Ectodermal cell (in vitro differentiated cells): Measurements from ENCODE around the gene ING3.
"Not testable (repeated sequence)": the region's sequence is repeated elsewhere in the genome, so short reads cannot be mapped to it uniquely, and the experiment has no call there.

Source experiments
- H3K27ac ChIP-seq: 2 replicates; pipeline ENCODE4 v1.7.0; 2013; ENCODE audit warnings: mild to moderate bottlenecking, low read depth, low read length; ENCODE audit not compliant: insufficient read depth, poor library complexity, severe bottlenecking
- H3K27me3 ChIP-seq: 2 replicates; pipeline ENCODE4 v1.7.0; 2013; ENCODE audit warnings: mild to moderate bottlenecking, low read length; ENCODE audit not compliant: insufficient read depth, control insufficient read depth, poor library complexity, severe bottlenecking
- H3K36me3 ChIP-seq: one replicate; pipeline ENCODE4 v1.7.0; 2013; ENCODE audit warnings: low read length; ENCODE audit not compliant: control insufficient read depth, insufficient read depth
- H3K4me1 ChIP-seq: one replicate; pipeline ENCODE4 v1.7.0; 2013; ENCODE audit warnings: low read length; ENCODE audit not compliant: control insufficient read depth, insufficient read depth
- H3K4me3 ChIP-seq: 2 replicates; pipeline ENCODE4 v1.7.0; 2013; ENCODE audit warnings: low read depth, low read length, control low read depth; ENCODE audit not compliant: insufficient read depth
- H3K9me3 ChIP-seq: 2 replicates; pipeline ENCODE4 v1.7.0; 2013; ENCODE audit warnings: mild to moderate bottlenecking, low read length, moderate library complexity; ENCODE audit not compliant: control insufficient read depth
- WGBS, 2 experiments: methylation state at CpG; one replicate each; pipeline ENCODE4 v1.1.7; 2013; ENCODE audit warnings: missing lambda C conversion rate in 2 of 2; 5-methylcytosine and 5-hydroxymethylcytosine counted together

The ING3 gene

DNA sequence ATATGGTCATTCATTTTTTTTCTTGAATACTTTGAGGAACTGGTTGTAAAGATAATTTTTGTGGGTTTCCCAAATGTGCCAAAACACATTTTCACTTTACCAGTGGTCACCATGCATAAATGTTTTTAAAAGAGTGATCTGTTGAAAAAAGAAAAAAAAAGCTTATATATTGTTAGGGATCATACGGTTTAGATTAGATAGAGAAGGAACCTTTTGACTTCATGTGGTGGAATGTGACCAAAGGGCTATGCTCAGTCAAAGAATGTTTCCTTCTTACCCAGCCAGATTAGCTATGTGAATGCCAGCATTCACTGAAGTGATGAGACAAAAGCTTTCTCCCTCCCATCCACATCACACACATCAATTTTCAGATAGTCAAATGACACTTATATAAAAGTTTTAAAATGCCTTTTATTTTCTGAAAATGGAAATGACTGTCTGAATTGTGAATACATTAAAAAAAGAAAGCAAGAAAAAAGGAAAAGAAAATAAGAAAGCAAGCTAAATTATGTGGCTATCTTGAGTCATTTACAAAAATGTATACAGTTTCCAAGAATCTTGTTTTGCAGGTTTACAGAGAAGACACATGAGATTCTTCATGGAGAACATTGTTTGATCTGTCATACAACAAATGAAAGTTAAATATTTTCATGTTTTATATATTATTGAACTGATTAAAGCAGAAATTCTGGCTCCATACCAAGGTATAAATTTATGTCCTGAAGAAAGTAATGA, 29.4 kb downstream of the ING3 start:
- no peak overlapping the region for H3K27ac ChIP-seq
- 69 to 78% methylated on average over 1 of the region's 1 CpG for WGBS, 2 experiments
- H3K4me3 ChIP-seq, result no peak overlapping the region
- H3K27me3 ChIP-seq, result no peaks in the 10 kb centered on the region
- H3K36me3 ChIP-seq, result peaks cover 2% of the 10 kb centered on the region
- H3K4me1 ChIP-seq, result no peaks in the 10 kb centered on the region
- no peaks in the 10 kb centered on the region for H3K9me3 ChIP-seq

DNA sequence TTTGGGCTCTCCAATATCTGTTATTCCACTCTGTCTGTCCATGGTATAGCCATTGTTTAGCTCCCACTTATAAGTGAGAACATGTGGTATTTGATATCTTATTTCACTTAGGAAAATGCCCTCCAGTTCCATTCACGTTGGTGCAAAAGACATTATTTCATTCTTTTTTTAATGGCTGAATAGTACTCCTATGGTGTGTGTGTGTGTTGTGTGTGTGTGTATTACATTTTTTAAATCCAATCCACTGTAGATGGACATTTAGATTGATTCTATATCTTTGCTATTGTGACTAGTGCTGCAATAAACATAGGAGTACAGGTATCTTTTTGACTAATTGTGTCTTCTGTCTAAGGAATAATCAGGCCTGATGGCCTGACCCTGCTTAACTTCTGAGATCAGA, 30.5 kb downstream of the ING3 start:
- no peaks in the 10 kb centered on the region for H3K4me1 ChIP-seq
- H3K36me3 ChIP-seq, result no peaks in the 10 kb centered on the region
- no peak overlapping the region for H3K4me3 ChIP-seq
- WGBS, 2 experiments, result 67 to 100% methylated on average over 1 of the region's 1 CpG
- no peaks in the 10 kb centered on the region for H3K27me3 ChIP-seq
- no peaks in the 10 kb centered on the region for H3K9me3 ChIP-seq
- H3K27ac ChIP-seq, result no peak overlapping the region

DNA sequence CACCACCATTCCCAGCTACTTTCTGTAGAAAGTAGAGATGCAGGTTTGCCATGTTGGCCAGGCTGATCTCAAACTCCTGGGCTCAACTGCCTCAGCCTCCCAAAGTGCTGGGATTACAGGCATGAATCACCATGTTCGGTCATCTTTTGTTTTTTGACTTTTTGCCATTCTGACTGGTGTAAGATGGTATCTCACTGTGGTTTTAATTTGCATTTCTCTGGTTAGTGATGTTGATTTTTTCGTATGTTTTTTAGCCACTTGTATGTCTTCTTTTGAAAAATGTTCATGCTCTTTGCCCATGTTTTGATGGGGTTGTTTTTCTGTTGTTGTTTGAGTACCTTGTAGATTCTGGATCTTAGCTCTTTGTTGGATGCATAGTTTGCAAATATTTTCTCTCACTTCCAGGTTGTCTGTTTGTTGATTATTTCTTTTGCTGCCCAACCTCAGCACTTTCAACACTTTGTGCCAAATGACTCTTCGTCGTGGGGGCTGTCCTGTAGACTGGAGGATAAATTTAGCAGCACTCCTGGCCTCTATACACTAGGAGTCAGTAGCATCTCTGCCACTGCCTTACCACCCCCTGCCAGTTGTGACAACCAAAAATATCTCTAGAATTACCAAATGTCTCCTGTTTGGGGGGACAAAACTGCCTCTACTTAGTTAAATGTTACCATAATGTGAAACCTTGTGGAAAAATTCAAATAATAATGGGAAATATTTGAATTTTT, 31.5 kb downstream of the ING3 start:
- 79 to 84% methylated on average over 4 of the region's 4 CpGs for WGBS, 2 experiments
- H3K27me3 ChIP-seq, result no peaks in the 10 kb centered on the region
- no peaks in the 10 kb centered on the region for H3K36me3 ChIP-seq
- no peaks in the 10 kb centered on the region for H3K9me3 ChIP-seq
- H3K27ac ChIP-seq, result no peak overlapping the region
- no peak overlapping the region for H3K4me3 ChIP-seq
- H3K4me1 ChIP-seq, result no peaks in the 10 kb centered on the region

DNA sequence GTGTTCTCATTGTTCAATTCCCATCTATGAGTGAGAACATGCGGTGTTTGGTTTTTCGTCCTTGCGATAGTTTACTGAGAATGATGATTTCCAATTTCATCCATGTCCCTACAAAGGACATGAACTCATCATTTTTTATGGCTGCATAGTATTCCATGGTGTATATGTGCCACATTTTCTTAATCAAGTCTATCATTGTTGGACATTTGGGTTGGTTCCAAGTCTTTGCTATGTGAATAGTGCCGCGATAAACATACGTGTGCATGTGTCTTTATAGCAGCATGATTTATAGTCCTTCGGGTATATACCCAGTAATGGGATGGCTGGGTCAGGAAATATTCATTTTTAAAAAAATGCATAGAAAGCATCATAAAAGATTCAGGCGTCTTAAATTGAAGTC, 33.0 kb downstream of the ING3 start:
- not testable (repeated sequence) for H3K36me3 ChIP-seq, H3K27ac ChIP-seq, H3K4me3 ChIP-seq, H3K27me3 ChIP-seq, H3K4me1 ChIP-seq, H3K9me3 ChIP-seq
- WGBS, 2 experiments, result 84 to 98% methylated on average over 4 to 5 of the region's 8 CpGs

DNA sequence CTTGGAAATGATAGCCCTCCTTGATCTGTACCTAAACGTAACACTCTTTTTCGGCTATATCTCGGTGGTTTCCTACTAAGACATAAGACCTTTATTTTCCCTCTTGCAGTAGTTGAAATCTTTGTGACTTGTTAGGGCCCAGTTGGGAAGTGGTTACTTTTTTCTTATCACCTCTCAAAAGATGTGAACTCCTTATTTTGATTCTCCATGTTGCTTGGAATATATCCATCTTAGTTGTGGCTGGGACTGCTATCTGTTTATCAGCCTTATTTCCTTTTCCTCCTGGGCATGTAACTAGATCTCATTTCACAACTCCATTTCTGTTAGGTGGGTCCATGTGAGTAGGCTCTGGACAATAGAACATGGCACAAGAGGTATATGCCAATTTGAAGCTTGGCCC, 33.8 kb downstream of the ING3 start:
- Histone ChIP-seq H3K36me3 (no peaks in the 10 kb centered on the region), H3K4me3 (no peak overlapping the region), H3K4me1 (peaks cover 3% of the 10 kb centered on the region), H3K27me3 (peaks cover 17% of the 10 kb centered on the region), H3K27ac (no peak overlapping the region), H3K9me3 (no peaks in the 10 kb centered on the region)
- 93 to 100% methylated on average over 2 to 3 of the region's 3 CpGs for WGBS, 2 experiments

DNA sequence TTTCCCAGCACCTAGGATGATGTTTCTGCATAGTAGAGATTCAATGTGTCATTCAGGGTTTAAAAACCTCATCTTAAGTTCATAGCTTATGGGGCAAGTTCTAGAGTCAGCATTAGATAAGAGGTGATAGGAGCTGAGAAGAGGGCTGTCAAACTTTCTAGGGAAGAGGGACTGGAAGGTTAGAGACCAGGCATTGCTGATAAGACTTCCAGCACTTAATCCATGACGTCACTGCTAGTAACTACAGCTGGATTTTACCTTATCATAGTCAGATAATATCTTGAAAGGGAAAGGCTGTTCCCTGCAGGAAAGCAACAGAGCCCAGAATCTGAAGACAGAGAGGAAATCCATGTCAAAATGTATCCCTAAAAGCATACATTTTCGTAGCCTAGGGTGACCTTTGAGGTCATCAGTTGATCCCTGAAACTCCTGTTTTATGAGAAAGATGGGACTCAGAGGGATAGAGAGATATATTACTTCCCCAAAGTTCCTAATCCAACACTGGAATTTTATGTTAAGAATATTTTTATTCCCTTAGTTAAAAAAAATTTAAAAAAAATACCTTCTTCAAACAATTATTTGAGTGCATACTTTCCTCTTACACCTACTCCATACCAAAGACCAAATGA, 34.7 kb downstream of the ING3 start:
- H3K27me3 ChIP-seq, result peaks cover 24% of the 10 kb centered on the region
- H3K4me3 ChIP-seq, result no peak overlapping the region
- WGBS, 2 experiments, result 82 to 96% methylated on average over 2 of the region's 2 CpGs
- H3K4me1 ChIP-seq, result peaks cover 3% of the 10 kb centered on the region
- H3K9me3 ChIP-seq, result no peaks in the 10 kb centered on the region
- no peak overlapping the region for H3K27ac ChIP-seq
- H3K36me3 ChIP-seq, result no peaks in the 10 kb centered on the region

DNA sequence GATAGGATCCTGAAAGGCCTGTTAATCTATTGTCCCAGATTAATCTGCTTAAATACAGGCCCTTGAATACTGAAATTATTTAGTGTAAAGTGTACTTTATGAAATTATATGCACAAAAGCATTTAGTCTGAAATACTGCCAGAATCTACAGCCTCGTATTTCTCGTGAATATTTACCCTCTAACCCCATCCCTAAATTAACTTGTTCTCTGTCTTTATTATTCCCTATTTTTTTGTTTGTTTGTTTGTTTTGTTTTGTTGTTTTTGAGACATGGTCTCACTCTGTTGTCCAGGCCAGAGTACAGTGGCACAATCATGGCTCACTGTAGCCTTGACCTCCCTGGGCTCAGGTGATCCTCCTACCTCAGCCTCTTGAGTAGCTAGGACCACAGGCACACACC, 35.3 kb downstream of the ING3 start:
- H3K27me3 ChIP-seq, result peaks cover 24% of the 10 kb centered on the region
- H3K4me3 ChIP-seq, result no peak overlapping the region
- H3K27ac ChIP-seq, result no peak overlapping the region
- no peaks in the 10 kb centered on the region for H3K36me3 ChIP-seq
- no peaks in the 10 kb centered on the region for H3K9me3 ChIP-seq
- 85% methylated on average over 2 of the region's 2 CpGs; no CpG with 5 or more reads in 1 of the 2 experiments for WGBS, 2 experiments
- H3K4me1 ChIP-seq, result peaks cover 3% of the 10 kb centered on the region

DNA sequence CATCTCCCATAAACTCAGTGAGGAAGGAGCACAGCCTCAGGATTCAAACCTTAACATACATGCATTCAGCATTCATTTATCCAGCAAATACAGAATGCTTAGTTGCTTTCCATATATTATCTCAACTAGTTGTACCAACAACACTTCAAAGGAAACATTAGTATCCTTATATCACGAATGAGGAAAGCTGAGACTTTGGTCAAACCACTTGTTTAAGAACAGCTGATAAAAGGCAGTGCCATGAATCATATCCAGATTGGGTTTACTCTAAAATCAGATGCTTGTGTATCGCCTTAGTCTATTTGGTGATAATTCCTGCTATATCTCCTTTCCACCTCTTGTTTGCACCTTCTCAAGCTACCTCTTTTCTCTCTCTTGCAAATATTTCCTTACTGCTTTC, 36.1 kb downstream of the ING3 start:
- Histone ChIP-seq H3K27ac (no peak overlapping the region), H3K36me3 (no peaks in the 10 kb centered on the region), H3K9me3 (no peaks in the 10 kb centered on the region), H3K27me3 (peaks cover 24% of the 10 kb centered on the region), H3K4me3 (no peak overlapping the region), H3K4me1 (peaks cover 3% of the 10 kb centered on the region)
- WGBS, 2 experiments, result 93 to 100% methylated on average over 2 of the region's 2 CpGs

DNA sequence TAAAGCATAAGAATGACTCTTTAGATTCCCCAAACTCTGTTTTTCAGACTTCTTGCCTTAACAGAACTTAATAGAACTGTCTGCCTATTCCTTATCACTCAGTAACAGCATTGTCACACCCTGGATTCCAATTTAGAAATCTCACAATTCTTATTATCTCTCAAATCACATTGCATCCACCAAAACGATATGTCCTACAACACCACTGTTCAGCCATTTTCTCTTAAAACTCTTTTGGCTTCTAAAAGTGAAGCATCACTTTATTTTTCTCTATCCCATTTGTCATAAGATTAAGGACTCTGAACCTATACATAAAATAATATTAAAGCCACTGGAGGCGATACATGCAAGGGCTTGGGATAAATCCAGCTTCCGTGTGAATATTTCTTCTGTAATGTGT, 36.7 kb downstream of the ING3 start:
- no peak overlapping the region for H3K27ac ChIP-seq
- 2 to 5% methylated on average over 3 of the region's 3 CpGs for whole genome bisulfite sequencing, 2 experiments
- H3K27me3 ChIP-seq, result peaks cover 24% of the 10 kb centered on the region
- peaks cover 3% of the 10 kb centered on the region for H3K4me1 ChIP-seq
- H3K4me3 ChIP-seq, result no peak overlapping the region
- no peaks in the 10 kb centered on the region for H3K9me3 ChIP-seq
- no peaks in the 10 kb centered on the region for H3K36me3 ChIP-seq
